Right ventricle myocardium inferior (tissue), 1 donor: ENCODE measurements around the gene SAMD4A. TPM values are rescaled to one million over a fixed set of nuclear protein-coding genes. Genes with fewer than 3 reads are reported as not detected.

Experiments
- ATAC-seq: fragments of 200-7000 bp; cut with Tn5 transposase; one replicate; pipeline ENCODE4 v1.9.1; 2020; ENCODE audit warnings: mild to moderate bottlenecking, moderate library complexity
- DNase-seq: peaks from one replicate; pipeline ENCODE4 v3.0.0; 2021; ENCODE audit errors: missing footprints
- intact Hi-C: fragments of 100-400 bp; cut with DNase I; formaldehyde crosslinking; loops from one replicate; pipeline ENCODE4 v1.11.0; 2022
- total RNA-seq: library from RNA; stranded (reverse); fragmentation: NEBNext Ultra II Directional; extraction: Animal tissue kit (Norgen Biotek cat#: 25700); gene quantifications from one replicate; pipeline ENCODE4 v1.2.1, GENCODE V29; 2021
- donor health status: DM: no; HTN: yes; CAD: no; lungs with severe emphysema.

The SAMD4A gene
- total RNA-seq, 1 donor from 2014 or later = 128 TPM

DNA sequence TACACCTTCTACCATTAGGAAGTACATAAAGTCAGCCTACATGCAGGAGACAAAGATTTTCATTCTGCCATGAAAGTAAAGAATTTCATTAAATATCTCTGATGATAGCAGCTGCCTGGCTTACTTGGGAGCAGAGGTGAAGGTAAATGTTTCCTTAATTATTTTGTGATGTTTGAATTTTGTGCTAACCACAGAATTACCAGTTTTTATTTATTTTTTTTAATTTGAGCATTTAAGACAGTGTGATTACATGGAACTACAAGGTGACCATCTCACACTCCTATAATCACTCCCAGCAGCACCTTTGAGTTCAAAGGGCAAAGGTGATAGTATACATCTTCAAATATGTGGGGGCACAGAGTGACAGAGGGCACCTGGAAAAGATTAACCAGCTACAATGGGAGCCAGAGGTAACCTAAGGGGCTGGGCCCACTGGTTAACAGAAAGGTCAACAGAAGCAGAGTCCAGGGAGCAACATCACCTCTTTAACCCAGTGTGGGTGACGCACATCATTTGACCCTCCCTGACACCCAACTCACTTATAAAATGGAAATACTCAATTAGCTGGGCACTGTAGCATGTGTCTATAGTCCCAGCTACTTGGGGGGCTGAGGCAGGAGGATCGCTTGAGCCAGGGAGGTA is 270.7 kb downstream of the SAMD4A start:
- no peak for ATAC-seq
- DNase-seq = no peak
- intact Hi-C loops = no loop called here

DNA sequence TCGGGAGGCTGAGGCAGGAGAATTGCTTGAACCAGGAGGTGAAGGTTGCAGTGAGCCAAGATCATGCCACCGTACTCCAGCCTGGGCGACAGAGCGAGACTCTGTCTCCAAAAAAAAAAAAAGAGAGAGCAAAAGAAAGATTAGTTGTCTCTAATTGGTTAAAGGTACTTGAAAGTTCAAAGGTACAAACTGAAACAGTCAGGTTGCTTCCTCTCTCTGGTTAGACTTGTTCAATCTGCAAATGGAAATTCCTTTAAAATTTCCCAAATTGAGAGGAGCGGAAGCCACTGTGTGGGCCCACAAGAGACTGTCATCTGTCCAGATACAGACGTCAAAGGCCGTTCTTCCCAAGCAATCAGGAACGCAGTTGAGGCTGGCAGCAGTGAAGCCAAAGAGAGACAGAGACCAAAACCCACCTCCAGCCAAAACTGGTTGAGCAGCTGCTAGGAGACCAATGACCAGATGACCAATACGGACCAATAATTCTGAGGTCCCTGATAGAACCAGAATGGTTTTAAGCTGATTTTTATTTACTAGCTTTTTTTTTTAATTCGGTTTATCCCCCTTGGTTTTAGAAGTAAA is 272.1 kb downstream of the SAMD4A start:
- DNase-seq (no peak), ATAC-seq (no peak)
- intact Hi-C loops = no loop called here

DNA sequence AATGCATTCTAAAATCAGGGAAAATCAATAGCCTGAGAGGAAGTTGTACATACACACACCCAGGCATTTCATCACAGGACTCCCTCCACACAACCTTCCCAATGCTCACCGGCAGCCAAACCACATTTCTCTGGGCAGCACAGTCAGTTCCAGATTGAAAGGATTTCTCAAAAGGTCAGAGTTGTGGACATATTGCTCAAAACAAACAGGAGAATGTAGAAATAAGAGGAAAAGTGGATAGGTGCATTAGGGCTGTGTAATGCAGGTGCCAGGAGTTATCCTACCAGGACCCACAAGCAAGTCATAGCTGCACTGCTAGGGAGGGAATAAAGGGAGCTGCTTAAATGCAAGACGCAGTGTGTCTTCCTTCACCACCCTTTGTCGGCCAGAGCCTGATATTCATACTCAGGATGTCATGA is 272.8 kb downstream of the SAMD4A start:
- DNase-seq = no peak
- intact Hi-C loops = no loop called here
- peak; percentile 42 for ATAC-seq

DNA sequence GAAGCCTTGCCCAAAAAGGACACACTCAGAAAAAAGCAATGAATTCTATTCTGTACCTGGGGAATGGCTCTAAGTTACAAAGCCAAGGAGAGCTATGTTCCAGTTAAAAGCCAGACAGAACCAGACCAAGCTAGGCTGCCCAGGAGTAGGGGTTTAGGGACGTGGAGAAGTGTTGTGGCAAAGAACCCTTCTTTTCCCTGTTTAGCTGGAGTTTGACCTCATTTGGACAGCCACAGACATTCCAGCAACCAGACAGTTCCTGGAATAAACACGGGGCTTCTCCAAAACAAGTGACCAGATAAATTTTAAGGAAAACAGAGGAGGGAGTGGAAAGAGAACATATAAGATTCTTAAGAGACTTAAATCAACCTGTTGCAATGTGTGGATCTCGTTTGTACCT is 273.4 kb downstream of the SAMD4A start:
- no peak for DNase-seq
- intact Hi-C loops = no loop called here
- ATAC-seq = no peak

DNA sequence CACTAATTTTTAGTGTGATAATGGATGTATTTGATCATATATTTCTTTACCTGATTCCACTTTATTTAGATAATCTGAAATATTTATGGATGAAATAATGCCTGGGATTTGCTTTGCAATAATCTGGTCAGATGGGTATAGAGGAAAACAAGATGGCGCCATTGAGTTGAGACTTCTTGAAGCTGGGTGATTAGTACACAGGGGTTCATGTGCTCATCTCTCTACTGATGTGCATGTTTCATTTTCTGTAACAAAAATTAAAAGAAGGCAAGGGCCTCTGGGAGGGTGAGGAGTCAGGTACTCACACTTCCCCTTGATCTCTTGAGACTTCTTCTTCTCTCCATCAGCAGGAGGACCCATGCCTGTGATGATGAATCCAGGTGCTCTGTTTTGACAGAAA is 273.9 kb downstream of the SAMD4A start:
- intact Hi-C loops = no loop called here
- DNase-seq = no peak
- no peak for ATAC-seq

Other genes starting within 250 kb of the SAMD4A start
- 4.7 TPM for gene CDKN3, start 170.1 kb upstream of the SAMD4A start, total RNA-seq
- 86.8 TPM for gene CNIH1, start 125.8 kb upstream of the SAMD4A start, total RNA-seq
- 24.9 TPM for gene GMFB, start 78.1 kb upstream of the SAMD4A start, total RNA-seq
- 16.2 TPM for gene CGRRF1, start 57.2 kb upstream of the SAMD4A start, total RNA-seq